Vagina (tissue), 2 donors: ENCODE measurements around the gene ARMC3.

ENCODE experiments used
- CTCF ChIP-seq, 3 experiments: fragments of 450-650 bp in 2 of 3; fragments of 200-600 bp in 1 of 3; sonication (generic) in 1 of 3; IDR thresholded peaks; one replicate each; pipeline ENCODE4 v1.5.1; 2017 to 2019; ENCODE audit warnings: antibody characterized with exemption in 3 of 3, mild to moderate bottlenecking in 2 of 3, moderate library complexity in 2 of 3
- POLR2A ChIP-seq, 2 donors: fragments of 450-650 bp; IDR thresholded peaks; one replicate each; pipeline ENCODE4 v1.6.1; 2017; ENCODE audit warnings: antibody characterized with exemption in 2 of 2, mild to moderate bottlenecking in 2 of 2, moderate library complexity in 2 of 2

GRCh38 chr10:22993314-22993713 is 65.5 kb downstream of the ARMC3 start:
- TF ChIP-seq POLR2A (IDR thresholded peaks at IDR 0.05), result no peak
- TF ChIP-seq CTCF (IDR thresholded peaks at IDR 0.05), result no peak
